HG02981 (cell line): Measurements from ENCODE around the gene KEL.

ENCODE experiments used
- ATAC-seq: cut with Tn5 transposase; IDR thresholded peaks from one replicate; pipeline ENCODE4 v1.9.1; 2021; ENCODE audit warnings: mild to moderate bottlenecking, moderate library complexity; ENCODE audit not compliant: unreplicated experiment

The KEL gene

GRCh38 chr7:142932386-142933091 is 29.6 kb downstream of the KEL start:
- ATAC-seq, result no peak

DNA sequence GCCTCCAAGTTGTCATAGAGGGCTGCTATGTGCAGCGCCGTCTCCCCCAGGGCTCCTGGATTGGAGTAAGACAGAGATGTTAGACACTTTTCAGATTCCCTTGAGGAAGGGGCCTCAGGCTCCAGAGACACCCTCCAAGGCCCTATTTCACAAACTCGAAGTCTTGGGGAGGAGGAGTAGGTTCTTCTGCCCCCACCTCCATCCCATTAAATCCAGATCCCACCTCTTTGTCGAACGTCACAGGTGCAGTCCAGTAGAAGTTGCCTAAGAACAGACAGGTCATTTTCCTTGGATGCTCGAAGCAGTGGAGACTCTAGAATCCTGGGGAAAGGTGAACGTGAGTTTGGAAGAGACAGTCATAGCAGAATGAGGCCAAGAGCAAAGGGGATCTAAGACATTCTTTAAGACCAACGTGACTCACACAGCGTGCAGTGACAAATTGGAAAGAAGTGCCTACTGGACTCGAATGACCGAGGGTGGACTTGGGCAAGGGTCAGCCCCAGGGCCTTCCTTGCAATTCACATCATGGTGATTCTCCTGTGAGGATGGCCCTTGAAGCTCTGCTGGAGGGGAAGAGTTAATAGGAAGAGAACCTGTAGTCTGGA is 31.9 kb downstream of the KEL start:
- no peak for ATAC-seq

GRCh38 chr7:142927949-142928348 is 34.2 kb downstream of the KEL start:
- ATAC-seq, result no peak

GRCh38 chr7:142927085-142927745 is 34.9 kb downstream of the KEL start:
- ATAC-seq, result no peak

DNA sequence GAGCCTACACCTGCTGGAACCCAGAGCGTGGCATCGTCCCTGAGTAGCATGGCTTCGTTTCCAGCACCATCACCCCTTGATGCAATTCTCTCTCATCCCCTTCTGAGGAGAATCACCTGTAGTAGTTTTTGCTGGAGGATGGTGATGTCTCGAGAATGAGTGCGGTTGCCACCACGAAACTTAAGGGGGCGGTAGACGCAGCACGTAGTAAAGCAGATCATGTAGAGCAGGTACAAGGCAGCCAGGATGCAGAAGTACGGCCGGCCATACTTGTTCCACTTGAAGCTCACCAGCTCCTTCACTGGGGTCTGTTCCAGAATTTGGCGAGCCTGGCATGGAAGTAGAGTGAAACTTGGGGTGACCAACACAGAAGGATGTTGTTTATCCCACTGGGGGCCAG is 36.8 kb downstream of the KEL start:
- ATAC-seq, result no peak

DNA sequence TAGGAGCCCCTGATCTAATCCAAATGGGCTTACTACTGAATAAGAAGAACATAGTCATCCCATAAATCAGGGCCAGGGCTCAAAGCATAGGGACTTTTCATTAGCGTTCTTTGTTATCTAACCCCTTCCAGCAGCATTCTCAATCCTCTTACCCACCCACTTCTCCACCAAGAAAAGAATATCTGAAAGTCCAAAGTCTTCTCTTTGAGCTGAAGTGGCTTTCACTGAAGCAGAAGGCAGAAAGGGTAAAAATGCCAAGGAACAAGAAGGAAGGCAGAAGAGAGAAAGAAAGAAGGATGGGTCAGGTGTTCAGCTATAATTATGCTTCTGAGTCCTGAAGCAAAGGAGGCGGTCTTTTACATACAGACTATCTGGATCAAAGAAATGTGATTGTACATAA is 38.8 kb downstream of the KEL start:
- ATAC-seq, result no peak

GRCh38 chr7:142919656-142920055 is 42.5 kb downstream of the KEL start:
- ATAC-seq, result no peak

GRCh38 chr7:142918901-142919300 is 43.3 kb downstream of the KEL start:
- no peak for ATAC-seq

GRCh38 chr7:142917447-142917846 is 44.7 kb downstream of the KEL start:
- ATAC-seq, result no peak

GRCh38 chr7:142916508-142916907 is 45.7 kb downstream of the KEL start:
- no peak for ATAC-seq

DNA sequence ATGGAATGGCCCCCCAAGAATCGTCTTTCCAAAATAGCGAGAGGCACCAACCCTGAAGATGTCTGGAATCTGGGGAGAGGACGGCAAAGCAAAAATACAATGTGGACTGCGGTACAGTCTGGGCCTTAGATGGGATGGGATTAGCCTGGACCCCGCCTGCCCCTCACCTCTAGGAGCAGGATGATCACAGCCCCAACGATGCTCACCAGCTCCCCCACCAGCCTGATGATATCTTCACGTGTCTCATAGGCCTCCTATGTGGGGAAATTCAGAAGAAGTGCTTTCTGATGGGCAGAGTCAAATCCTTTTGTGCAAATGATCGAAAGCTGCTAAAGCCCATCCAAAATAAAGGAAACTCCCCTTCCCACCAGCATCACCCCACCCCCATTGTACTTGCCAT is 46.8 kb downstream of the KEL start:
- no peak for ATAC-seq

GRCh38 chr7:142914121-142914520 is 48.0 kb downstream of the KEL start:
- no peak for ATAC-seq

GRCh38 chr7:142913566-142913965 is 48.6 kb downstream of the KEL start:
- ATAC-seq, result no peak

- ATAC-seq, result no peak
Observed at GRCh38 chr7:142913051-142913450, 49.1 kb downstream of the KEL start.

GRCh38 chr7:142910481-142910880 is 51.7 kb downstream of the KEL start:
- no peak for ATAC-seq

DNA sequence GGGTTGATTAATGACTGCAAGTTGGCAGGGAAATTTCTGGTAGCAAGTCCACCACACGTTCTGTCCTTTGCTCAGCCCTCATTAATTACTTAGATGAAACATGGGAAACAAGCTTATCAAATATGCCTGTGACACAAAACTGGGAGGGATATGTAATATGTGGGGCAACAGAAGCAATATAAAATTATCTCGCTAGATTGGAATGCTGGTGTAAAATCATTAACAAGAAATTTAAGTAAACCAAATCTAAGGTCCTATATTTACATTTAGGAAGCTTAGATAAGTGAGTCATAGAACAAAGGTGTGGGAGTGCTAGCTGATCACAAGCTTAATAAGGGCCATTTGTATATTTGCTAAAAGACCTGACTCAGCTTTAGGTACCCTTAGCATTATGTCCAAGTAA is 52.1 kb downstream of the KEL start:
- no peak for ATAC-seq

GRCh38 chr7:142908921-142909890 is 53.0 kb downstream of the KEL start:
- no peak for ATAC-seq

DNA sequence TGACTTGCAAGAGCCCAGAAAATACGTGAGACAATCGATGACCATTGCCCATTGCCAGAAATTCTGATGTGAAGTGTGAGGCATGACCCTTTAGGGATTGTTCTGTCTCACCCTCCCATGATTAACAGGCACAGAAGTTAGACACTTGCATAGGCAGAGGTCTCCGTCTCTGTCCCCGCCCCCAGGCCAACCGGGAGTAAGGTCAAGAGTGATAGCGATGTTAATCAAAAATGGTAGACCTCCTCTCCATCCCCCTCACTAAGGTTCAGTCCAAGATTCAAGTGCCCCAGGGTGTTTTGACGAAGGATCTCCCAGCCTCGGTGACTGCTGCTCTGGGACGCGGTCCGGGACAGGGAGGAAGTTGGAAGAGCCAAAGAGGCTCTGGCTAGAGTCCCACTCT is 53.9 kb downstream of the KEL start:
- no peak for ATAC-seq

- ATAC-seq, result no peak
Observed at GRCh38 chr7:142906643-142907042, 55.5 kb downstream of the KEL start.

GRCh38 chr7:142905759-142906158 is 56.4 kb downstream of the KEL start:
- no peak for ATAC-seq

DNA sequence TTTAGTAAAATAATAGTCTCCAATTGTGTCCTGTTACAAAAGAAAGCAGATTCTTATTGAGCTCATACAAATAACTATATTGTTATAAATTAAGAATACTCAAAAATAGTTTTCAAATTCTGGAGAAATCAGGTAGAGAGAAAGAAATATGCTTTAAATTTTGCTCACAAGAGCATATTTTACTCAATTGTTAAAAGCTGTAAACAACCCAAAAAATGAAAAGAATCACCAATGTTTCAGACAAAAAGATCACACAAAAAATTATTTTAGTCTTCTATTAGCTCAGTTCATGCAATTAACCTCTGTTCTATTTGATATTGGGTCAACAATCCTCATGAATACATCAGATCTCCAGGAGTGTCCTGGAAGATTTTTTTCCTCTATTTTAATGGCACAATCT is 58.0 kb downstream of the KEL start:
- ATAC-seq, result no peak
